Measurements from ENCODE around the gene GLIS1. TPM values are rescaled to one million over a fixed set of nuclear protein-coding genes. Genes with fewer than 3 reads are reported as not detected.

The GLIS1 gene
- total RNA-seq, 1 donor from 2014 or later = not detected

- no peaks in the 10 kb centered on the region for H3K9me3 ChIP-seq
- no peaks in the 10 kb centered on the region for H3K4me1 ChIP-seq
- TF ChIP-seq CTCF (IDR thresholded peaks at IDR 0.05) = no peak
- no peaks in the 10 kb centered on the region for H3K36me3 ChIP-seq
- no peaks in the 10 kb centered on the region for H3K27me3 ChIP-seq
- no peak overlapping the region for H3K4me3 ChIP-seq
- no peak for DNase-seq (ENCODE audit: low spot score in 2 of 2)
- intact Hi-C loops (cut with DNase I) = no loop called here
- no peak overlapping the region for H3K27ac ChIP-seq
Observed at GRCh38 chr1:53502641-53503432, 236.1 kb downstream of the GLIS1 start.

- DNase-seq (ENCODE audit: low spot score in 2 of 2) = no peak
- Histone ChIP-seq H3K9me3 (no peaks in the 10 kb centered on the region), H3K4me3 (no peak overlapping the region), H3K36me3 (no peaks in the 10 kb centered on the region), H3K4me1 (no peaks in the 10 kb centered on the region), H3K27me3 (no peaks in the 10 kb centered on the region), H3K27ac (no peak overlapping the region)
- no peak for TF ChIP-seq CTCF (IDR thresholded peaks at IDR 0.05)
- intact Hi-C loops (cut with DNase I) = no loop called here
Observed at GRCh38 chr1:53501065-53502005, 237.6 kb downstream of the GLIS1 start.

GRCh38 chr1:53500204-53501064, 238.5 kb downstream of the GLIS1 start:
- no peaks in the 10 kb centered on the region for H3K36me3 ChIP-seq
- H3K4me1 ChIP-seq = no peaks in the 10 kb centered on the region
- no peaks in the 10 kb centered on the region for H3K27me3 ChIP-seq
- intact Hi-C loops (cut with DNase I) = no loop called here
- H3K4me3 ChIP-seq = no peak overlapping the region
- H3K27ac ChIP-seq = no peak overlapping the region
- H3K9me3 ChIP-seq = no peaks in the 10 kb centered on the region
- TF ChIP-seq CTCF (IDR thresholded peaks at IDR 0.05) = no peak
- no peak for DNase-seq (ENCODE audit: low spot score in 2 of 2)

GRCh38 chr1:53499257-53500203, 239.4 kb downstream of the GLIS1 start:
- Histone ChIP-seq H3K9me3 (no peaks in the 10 kb centered on the region), H3K4me3 (no peak overlapping the region), H3K4me1 (no peaks in the 10 kb centered on the region), H3K27me3 (no peaks in the 10 kb centered on the region), H3K27ac (no peak overlapping the region), H3K36me3 (no peaks in the 10 kb centered on the region)
- DNase-seq (ENCODE audit: low spot score in 2 of 2) = no peak
- no peak for TF ChIP-seq CTCF (IDR thresholded peaks at IDR 0.05)
- intact Hi-C loops (cut with DNase I) = no loop called here
